WTC11 (cell line): ENCODE measurements around the gene CD2BP2. TPM values are rescaled to one million over a fixed set of nuclear protein-coding genes. Genes with fewer than 3 reads are reported as not detected.

Experiments
- ATAC-seq: fragments of 200-7000 bp; cut with Tn5 transposase; 2 replicates; pipeline ENCODE4 v1.10.0; 2021; ENCODE audit warnings: mild to moderate bottlenecking, moderate library complexity
- CTCF ChIA-PET: fragments of 300-600 bp; sonication (Branson Sonifier 250); formaldehyde crosslinking; loops from one replicate; lab custom pipeline; 2021; ENCODE audit warnings: antibody characterized with exemption; lab: Charles Lee
- POLR2A ChIA-PET: fragments of 350-600 bp; sonication (Branson Sonifier 250); formaldehyde crosslinking; loops from one replicate; lab custom pipeline; 2021; ENCODE audit warnings: antibody characterized with exemption; lab: Charles Lee
- DNase-seq: peaks from one replicate; pipeline ENCODE4 v3.0.0; 2021; ENCODE audit warnings: low spot score
- H3K27ac Mint-ChIP-seq: 2 replicates; pipeline ENCODE4 v1.8.0; 2021; ENCODE audit warnings: mixed read lengths
- H3K27me3 Mint-ChIP-seq: 2 replicates; pipeline ENCODE4 v1.8.0; 2021; ENCODE audit warnings: low read depth, mild to moderate bottlenecking, moderate library complexity, mixed read lengths
- H3K36me3 Mint-ChIP-seq: 2 replicates; pipeline ENCODE4 v1.8.0; 2021; ENCODE audit warnings: mixed read lengths
- H3K4me1 Mint-ChIP-seq: 2 replicates; pipeline ENCODE4 v1.8.0; 2022; ENCODE audit warnings: mixed read lengths
- H3K4me3 Mint-ChIP-seq: 2 replicates; pipeline ENCODE4 v1.8.0; 2021; ENCODE audit warnings: mild to moderate bottlenecking, moderate library complexity, mixed read lengths
- H3K9me3 Mint-ChIP-seq: 2 replicates; pipeline ENCODE4 v1.8.0; 2021; ENCODE audit warnings: mixed read lengths
- ATF1 ChIP-seq: sonication (generic); formaldehyde crosslinking; IDR thresholded peaks from 2 replicates; pipeline ENCODE4 v1.8.1; 2023; ENCODE audit warnings: mild to moderate bottlenecking, moderate library complexity, missing genetic modification reagents
- ATF2 ChIP-seq: sonication (generic); formaldehyde crosslinking; IDR thresholded peaks from 2 replicates; pipeline ENCODE4 v1.8.1; 2022; ENCODE audit warnings: low read depth, missing genetic modification reagents, borderline replicate concordance
- CBFB ChIP-seq: sonication (generic); formaldehyde crosslinking; IDR thresholded peaks from 2 replicates; pipeline ENCODE4 v1.8.1; 2022; ENCODE audit warnings: mild to moderate bottlenecking, low read depth, missing genetic modification reagents
- E2F1 ChIP-seq: sonication (generic); formaldehyde crosslinking; IDR thresholded peaks from 2 replicates; pipeline ENCODE4 v1.8.0; 2022; ENCODE audit warnings: mild to moderate bottlenecking, missing genetic modification reagents
- E2F4 ChIP-seq: sonication (generic); formaldehyde crosslinking; IDR thresholded peaks from 2 replicates; pipeline ENCODE4 v1.8.1; 2022; ENCODE audit warnings: low read depth, mild to moderate bottlenecking, moderate library complexity, missing genetic modification reagents, borderline replicate concordance
- ETV6 ChIP-seq: sonication (generic); formaldehyde crosslinking; IDR thresholded peaks from 2 replicates; pipeline ENCODE4 v1.8.1; 2022; ENCODE audit warnings: mild to moderate bottlenecking, missing genetic modification reagents
- FOXK1 ChIP-seq: sonication (generic); formaldehyde crosslinking; IDR thresholded peaks from 2 replicates; pipeline ENCODE4 v1.8.0; 2022; ENCODE audit warnings: mild to moderate bottlenecking, moderate library complexity, missing genetic modification reagents
- MAX ChIP-seq: sonication (generic); formaldehyde crosslinking; IDR thresholded peaks from 2 replicates; pipeline ENCODE4 v1.8.0; 2022; ENCODE audit warnings: mild to moderate bottlenecking, missing genetic modification reagents
- NFATC4 ChIP-seq: fragments of 250-450 bp; sonication (Bioruptor Pico); IDR thresholded peaks from 2 replicates; pipeline ENCODE4 v1.9.0; 2021; ENCODE audit warnings: mild to moderate bottlenecking
- NFE2L1 ChIP-seq: sonication (generic); formaldehyde crosslinking; IDR thresholded peaks from 2 replicates; pipeline ENCODE4 v1.8.1; 2023; ENCODE audit warnings: missing genetic modification reagents
- NR3C1 ChIP-seq: sonication (generic); formaldehyde crosslinking; conservative IDR thresholded peaks from 2 replicates; pipeline ENCODE4 v1.8.1; 2023; ENCODE audit warnings: low read depth, mild to moderate bottlenecking, missing genetic modification reagents
- OVOL2 ChIP-seq: fragments of 250-450 bp; sonication (Bioruptor Pico); IDR thresholded peaks from 2 replicates; pipeline ENCODE4 v1.9.0; 2021; ENCODE audit warnings: mild to moderate bottlenecking, borderline replicate concordance
- RELA ChIP-seq: sonication (generic); formaldehyde crosslinking; IDR thresholded peaks from 2 replicates; pipeline ENCODE4 v1.8.1; 2022; ENCODE audit warnings: missing genetic modification reagents, mild to moderate bottlenecking, borderline replicate concordance
- SMAD4 ChIP-seq: sonication (generic); formaldehyde crosslinking; IDR thresholded peaks from 2 replicates; pipeline ENCODE4 v1.8.0; 2022; ENCODE audit warnings: mild to moderate bottlenecking, missing genetic modification reagents
- ZBTB21 ChIP-seq: sonication (generic); formaldehyde crosslinking; IDR thresholded peaks from 2 replicates; pipeline ENCODE4 v1.8.1; 2023; ENCODE audit warnings: mild to moderate bottlenecking, missing genetic modification reagents, borderline replicate concordance
- ZNF423 ChIP-seq: fragments of 250-450 bp; sonication (Bioruptor Pico); IDR thresholded peaks from 2 replicates; pipeline ENCODE4 v2.1.2; 2022; ENCODE audit warnings: mild to moderate bottlenecking, moderate library complexity
- total RNA-seq: library from RNA; stranded (reverse); gene quantifications from 3 replicates; pipeline ENCODE4 v1.2.3, GENCODE V29; 2021
- TF ChIP-seq, protein P1 (sequence below): sonication (generic); formaldehyde crosslinking; conservative IDR thresholded peaks from 2 replicates; pipeline ENCODE4 v1.8.1; 2022; ENCODE audit warnings: mild to moderate bottlenecking, missing genetic modification reagents
- TF ChIP-seq, protein P2 (sequence below): sonication (generic); formaldehyde crosslinking; IDR thresholded peaks from 2 replicates; pipeline ENCODE4 v1.8.0; 2022; ENCODE audit warnings: mild to moderate bottlenecking, missing genetic modification reagents

The CD2BP2 gene
- total RNA-seq, 1 experiment from 2014 or later = 56.6 TPM

- Mint-ChIP-seq H3K27ac (no peak overlapping the region), H3K27me3 (peaks cover 13% of the 10 kb centered on the region), H3K9me3 (no peaks in the 10 kb centered on the region), H3K4me3 (no peak overlapping the region), H3K36me3 (0 out of 2 replicates have a peak, but pooled peaks cover 2% of the 10 kb centered on the region), H3K4me1 (peaks cover 9% of the 10 kb centered on the region)
- no peak for ATAC-seq
- no peak for TF ChIP-seq ATF1
- no peak for TF ChIP-seq CBFB (CRISPR knock-in tag)
- no peak for TF ChIP-seq FOXK1 (CRISPR knock-in tag)
- TF ChIP-seq ATF2 = no peak
- TF ChIP-seq OVOL2 (CRISPR knock-in tag) = no peak
- no peak for TF ChIP-seq E2F1 (CRISPR knock-in tag)
- no peak for DNase-seq
- ChIA-PET POLR2A (no interaction called here), CTCF (no interaction called here)
These were observed 25.7 kb upstream of the CD2BP2 start for GRCh38 chr16:30380803-30381208.

DNA sequence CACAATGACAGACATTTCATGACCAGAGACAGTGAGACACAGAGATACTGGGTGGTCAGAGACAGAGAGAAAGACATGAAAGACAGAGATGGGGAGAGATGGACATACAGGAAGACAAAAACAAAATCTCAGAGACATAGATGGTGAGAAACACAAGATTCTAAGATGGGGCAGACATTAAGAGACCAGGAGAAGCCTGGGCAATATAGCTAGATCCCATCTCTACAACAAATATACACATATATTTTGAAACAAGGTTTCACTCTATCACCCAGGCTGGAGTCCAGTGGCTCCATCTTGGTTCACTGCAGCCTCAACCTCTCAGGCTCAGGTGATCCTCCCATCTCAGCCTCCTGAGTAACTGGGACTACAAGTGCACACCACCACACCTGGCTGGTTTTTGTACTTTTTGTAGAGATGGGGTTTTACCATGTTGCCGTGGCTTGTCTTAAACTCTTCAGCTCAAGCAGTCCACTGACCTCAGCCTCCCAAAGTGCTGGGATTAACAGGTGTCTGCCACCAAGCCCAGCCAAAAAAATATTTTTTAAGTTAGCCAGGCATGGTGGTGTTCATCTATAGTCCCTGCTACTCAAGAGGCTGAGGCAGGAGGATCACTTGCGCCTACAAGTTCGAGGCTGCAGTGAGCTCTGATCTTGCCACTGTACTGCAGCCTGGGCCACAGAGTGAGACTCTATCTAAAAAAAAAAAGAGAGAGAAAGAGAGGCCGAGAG is 25.1 kb upstream of the CD2BP2 start:
- Mint-ChIP-seq H3K27ac (peak overlapping the region; percentile 46), H3K4me3 (peak overlapping the region; percentile 96)
- POLR2A ChIA-PET = no interaction called here
- ATAC-seq = no peak
- TF ChIP-seq RELA (CRISPR knock-in tag) = no peak
- no peak for TF ChIP-seq ZNF423
- no peak for TF ChIP-seq NFE2L1 (CRISPR knock-in tag)
- no peak for TF ChIP-seq SMAD4
- TF ChIP-seq MAX (CRISPR knock-in tag) = no peak
- no peak for TF ChIP-seq ATF1
- no peak for TF ChIP-seq E2F4 (CRISPR knock-in tag)
- TF ChIP-seq ETV6 = no peak
- no peak for TF ChIP-seq NR3C1 (CRISPR knock-in tag)
- no peak for TF ChIP-seq ZBTB21 (CRISPR knock-in tag)
- no peak for TF ChIP-seq E2F1 (CRISPR knock-in tag)
- TF ChIP-seq, protein P1, sequence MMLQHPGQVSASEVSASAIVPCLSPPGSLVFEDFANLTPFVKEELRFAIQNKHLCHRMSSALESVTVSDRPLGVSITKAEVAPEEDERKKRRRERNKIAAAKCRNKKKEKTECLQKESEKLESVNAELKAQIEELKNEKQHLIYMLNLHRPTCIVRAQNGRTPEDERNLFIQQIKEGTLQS (CRISPR knock-in tag) = no peak
- TF ChIP-seq, protein P2, sequence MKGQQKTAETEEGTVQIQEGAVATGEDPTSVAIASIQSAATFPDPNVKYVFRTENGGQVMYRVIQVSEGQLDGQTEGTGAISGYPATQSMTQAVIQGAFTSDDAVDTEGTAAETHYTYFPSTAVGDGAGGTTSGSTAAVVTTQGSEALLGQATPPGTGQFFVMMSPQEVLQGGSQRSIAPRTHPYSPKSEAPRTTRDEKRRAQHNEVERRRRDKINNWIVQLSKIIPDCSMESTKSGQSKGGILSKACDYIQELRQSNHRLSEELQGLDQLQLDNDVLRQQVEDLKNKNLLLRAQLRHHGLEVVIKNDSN (CRISPR knock-in tag) = no peak
- TF ChIP-seq NFATC4 = no peak
- TF ChIP-seq, all 79 proteins: peak for 0
- H3K27me3 Mint-ChIP-seq = peaks cover 8% of the 10 kb centered on the region
- H3K36me3 Mint-ChIP-seq = 0 out of 2 replicates have a peak, but pooled peaks cover 2% of the 10 kb centered on the region
- peaks cover 14% of the 10 kb centered on the region for H3K4me1 Mint-ChIP-seq
- DNase-seq = no peak
- no peaks in the 10 kb centered on the region for H3K9me3 Mint-ChIP-seq
- CTCF ChIA-PET = no interaction called here
